PC-3 (cell line): ENCODE data around the gene TPM4.

Experiments
- CTCF ChIP-seq: fragments of 300-600 bp; sonication (generic); conservative IDR thresholded peaks from 2 replicates; pipeline ENCODE4 v1.5.1; 2017; ENCODE audit warnings: antibody characterized with exemption, low read depth, mild to moderate bottlenecking, low read length
- EZH2 ChIP-seq: fragments of 300-600 bp; sonication (generic); IDR thresholded peaks from one replicate; pipeline ENCODE4 v1.6.1; 2017; ENCODE audit warnings: antibody characterized with exemption, mild to moderate bottlenecking, low read length; ENCODE audit not compliant: unreplicated experiment
- EZH2phosphoT487 ChIP-seq: fragments of 300-600 bp; sonication (generic); IDR thresholded peaks from 2 replicates; pipeline ENCODE4 v1.6.1; 2018; ENCODE audit warnings: mild to moderate bottlenecking, antibody characterized with exemption, low read length, borderline replicate concordance

GRCh38 chr19:16062789-16063188, 13.5 kb upstream of the TPM4 start:
- TF ChIP-seq CTCF (peak; percentile 89), EZH2 (no peak), EZH2phosphoT487 (no peak)
